HL-60/S4 treated with retinoic acid at 250 ng/mL for 4 days and 3 days (cell line): ENCODE data around the gene GDF2.

ENCODE experiments used
- in situ Hi-C: fragments of 300-500 bp; cut with MboI; formaldehyde crosslinking; loops from 2 replicates; pipeline ENCODE4 v1.7.0; 2022; ENCODE audit warnings: low sequenced_read_pairs

Gene GDF2

DNA sequence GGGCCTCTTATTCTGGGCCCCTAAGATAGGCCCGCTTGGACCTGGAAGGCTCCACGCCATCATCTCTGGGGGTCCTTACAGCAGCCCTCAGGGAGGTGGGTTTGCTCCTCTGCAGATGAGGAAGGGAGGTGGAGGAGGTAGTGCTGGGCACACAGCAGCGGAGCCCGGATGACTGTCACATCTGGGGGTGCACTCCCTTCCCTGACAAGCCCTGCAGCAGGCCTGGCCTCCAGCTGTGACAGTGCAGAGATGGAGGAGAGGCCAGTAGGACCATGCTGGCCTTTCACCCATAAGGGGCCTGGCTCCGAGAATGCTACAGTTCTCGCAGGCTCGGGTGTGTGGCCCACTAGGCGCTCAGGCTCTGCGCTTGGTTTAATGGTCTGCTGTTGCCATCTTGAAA is 9.2 kb downstream of the GDF2 start:
- in situ Hi-C loops: no loop called here

DNA sequence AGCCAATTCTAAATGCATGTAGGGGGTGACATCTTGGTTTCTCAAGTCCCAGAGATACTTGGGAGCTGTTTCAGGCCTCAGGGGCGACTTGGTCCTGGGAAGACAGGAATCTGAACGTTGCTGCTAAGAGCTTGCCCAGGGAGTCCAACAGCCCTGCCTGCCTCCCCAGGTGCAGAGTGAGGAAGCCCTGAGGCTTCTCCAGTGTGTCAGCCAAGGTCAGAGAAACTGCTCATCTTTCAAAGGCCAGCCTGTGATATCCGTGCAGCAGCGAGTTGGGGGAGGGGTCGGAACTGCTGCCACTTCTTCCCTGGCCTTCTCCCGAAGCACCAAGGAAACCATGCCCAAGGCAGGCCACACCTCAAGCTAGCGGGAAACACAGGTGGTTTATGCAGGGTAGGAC is 9.7 kb downstream of the GDF2 start:
- in situ Hi-C loops: no loop called here

- in situ Hi-C loops: no loop called here
Observed at GRCh38 chr10:47332371-47332770, 10.1 kb downstream of the GDF2 start.

- in situ Hi-C loops: no loop called here
Observed at GRCh38 chr10:47332946-47333345, 10.7 kb downstream of the GDF2 start.

DNA sequence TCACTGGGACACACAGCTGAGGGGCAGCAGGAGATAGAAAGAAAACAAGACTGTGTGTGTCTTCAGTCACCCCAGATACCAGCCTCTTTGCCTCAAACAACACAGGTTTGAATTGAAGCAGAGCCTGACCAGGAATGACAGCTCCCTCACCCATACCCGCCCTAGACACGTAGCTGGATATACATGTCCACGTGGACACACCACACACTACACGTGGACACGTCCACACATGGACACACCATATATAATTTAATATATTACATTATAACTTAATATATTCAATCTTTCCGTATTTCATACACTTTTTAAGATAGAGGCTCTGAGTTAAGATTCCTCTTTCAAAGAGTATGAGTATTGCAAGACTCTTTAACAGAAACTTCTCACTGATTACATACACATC is 11.3 kb downstream of the GDF2 start:
- in situ Hi-C loops: no loop called here

DNA sequence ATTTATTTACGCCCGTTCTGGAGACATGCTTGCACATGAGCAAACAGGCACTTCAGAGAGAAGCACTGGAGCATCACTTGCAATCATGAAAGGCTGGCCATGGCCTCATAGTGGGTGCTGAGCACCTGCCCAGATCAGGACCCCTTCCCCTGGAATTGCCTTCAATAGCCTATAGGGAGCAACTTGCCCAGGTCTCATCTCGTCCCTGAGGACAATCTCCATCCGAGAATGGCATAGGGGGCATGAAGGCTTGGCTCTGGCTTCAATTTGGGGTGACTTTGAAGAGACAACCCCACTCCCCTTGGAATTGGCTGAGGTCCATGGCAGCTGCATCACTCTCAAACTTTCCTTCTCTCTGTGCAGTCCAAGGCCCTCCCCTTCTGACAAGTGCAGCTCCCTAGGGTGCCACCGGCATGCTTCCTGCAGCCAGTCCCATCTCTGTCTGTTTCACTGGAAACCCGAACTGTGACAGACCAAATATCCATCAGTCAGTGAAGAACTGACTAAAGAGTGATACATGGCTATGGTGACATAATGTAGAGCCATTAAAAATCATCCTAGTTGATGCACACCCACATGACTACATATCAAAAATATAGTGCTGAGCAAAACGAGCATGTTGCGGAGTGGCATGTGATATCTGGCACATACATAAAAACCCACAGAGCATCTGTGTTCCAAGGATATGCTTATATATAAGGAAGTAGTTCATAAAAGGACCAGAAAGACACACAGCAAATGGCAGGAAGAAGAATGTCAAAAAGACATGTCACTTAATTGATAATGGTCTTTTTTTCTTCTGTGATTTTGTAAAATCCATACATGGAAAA is 12.4 kb downstream of the GDF2 start:
- in situ Hi-C loops: no loop called here

DNA sequence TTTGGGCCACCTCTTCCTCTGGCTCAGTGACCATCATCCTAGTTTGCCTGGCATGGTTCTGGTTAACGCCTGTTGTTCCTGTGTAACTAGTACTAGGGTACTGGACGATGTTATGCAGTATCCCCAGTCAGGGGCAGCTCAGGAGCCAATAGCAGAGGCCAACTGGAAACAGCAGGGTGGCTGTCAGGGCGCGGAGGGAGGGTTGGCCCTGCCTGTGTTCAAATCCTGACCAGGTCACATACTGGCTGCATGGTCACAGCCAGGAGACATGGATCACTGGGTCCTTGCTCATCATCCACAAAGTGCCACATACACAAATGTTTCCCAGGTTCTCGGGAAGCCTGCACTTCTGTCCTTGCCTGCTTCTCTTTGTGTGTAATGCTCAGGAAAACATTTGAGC is 13.7 kb downstream of the GDF2 start:
- in situ Hi-C loops: no loop called here

DNA sequence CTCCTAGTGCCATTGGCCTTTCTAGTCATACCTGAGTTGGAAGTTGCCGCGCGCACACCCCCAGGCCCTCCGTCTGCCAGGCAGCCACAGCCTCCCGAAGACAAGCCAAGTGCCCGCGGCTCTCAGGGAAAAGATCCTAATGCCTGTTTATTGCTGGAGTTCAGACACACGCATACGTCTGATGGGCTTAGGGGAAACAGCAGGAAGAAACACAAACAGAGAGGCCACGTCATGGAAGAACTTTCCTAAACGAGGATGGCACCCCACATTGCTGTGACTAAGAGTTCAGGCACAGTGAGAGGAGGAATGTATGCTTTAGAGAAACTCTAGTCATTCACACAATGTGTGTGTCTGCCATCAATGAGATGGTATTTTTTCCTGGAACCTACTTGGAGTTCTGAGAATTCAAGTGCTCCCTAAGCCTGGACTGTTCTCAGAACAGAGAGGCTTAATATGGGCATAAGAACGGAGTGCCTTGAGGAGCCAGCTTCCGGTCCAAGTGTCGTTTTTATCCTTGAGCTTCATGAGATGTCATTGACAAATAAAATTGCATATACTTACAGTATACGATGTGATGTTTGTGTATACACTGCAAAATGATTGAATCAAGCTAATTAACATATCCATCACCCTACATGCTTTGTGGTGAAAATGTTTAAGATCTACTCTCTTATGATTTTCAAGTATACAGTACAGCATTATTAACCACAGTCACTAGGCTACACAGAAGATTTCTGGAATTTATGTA is 14.3 kb downstream of the GDF2 start:
- in situ Hi-C loops: no loop called here

DNA sequence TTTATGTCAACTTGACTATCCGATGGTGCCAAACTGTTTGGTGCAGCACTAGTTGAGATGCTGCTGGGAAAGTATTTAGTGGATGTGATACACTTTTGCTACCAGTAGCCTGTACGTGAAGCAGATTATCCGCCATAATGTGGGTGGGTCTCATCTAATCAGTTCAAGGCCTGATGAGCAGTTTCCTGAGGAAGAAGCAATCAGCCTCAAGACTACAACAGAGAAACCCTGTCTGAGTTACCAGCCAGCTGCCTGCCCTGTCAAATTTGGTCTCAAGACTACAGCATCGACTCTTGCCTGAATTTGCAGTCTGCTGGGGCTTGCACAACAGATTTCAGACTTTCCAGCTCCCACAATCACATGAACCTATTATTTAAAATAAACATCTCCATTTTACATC is 15.1 kb downstream of the GDF2 start:
- in situ Hi-C loops: no loop called here

DNA sequence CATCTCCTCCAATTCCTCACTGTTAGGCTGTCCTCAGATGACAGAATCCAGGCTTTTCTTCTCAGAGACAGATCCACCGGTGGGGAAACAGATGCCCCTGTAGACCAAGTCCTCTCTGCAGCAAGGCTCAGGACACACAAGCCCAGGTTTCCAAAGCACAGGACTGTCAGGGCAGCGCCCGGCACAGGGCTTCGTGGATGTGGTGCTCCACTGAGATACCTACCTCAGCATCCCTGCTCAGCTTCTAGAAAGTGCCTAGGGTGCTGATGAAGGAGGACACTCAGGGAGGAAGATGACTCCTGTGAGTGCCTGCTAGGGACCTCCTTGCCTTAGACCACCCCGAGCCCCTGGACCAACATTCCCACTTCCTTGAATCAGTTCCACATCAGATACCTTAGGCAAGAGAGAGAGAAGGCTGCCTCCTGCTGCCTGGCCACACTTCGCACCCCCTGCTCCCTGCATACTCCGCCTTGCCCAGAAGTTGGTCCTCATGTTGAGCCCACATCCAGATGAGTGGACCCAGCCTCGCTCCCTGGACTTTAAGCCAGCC is 17.0 kb downstream of the GDF2 start:
- in situ Hi-C loops: no loop called here

DNA sequence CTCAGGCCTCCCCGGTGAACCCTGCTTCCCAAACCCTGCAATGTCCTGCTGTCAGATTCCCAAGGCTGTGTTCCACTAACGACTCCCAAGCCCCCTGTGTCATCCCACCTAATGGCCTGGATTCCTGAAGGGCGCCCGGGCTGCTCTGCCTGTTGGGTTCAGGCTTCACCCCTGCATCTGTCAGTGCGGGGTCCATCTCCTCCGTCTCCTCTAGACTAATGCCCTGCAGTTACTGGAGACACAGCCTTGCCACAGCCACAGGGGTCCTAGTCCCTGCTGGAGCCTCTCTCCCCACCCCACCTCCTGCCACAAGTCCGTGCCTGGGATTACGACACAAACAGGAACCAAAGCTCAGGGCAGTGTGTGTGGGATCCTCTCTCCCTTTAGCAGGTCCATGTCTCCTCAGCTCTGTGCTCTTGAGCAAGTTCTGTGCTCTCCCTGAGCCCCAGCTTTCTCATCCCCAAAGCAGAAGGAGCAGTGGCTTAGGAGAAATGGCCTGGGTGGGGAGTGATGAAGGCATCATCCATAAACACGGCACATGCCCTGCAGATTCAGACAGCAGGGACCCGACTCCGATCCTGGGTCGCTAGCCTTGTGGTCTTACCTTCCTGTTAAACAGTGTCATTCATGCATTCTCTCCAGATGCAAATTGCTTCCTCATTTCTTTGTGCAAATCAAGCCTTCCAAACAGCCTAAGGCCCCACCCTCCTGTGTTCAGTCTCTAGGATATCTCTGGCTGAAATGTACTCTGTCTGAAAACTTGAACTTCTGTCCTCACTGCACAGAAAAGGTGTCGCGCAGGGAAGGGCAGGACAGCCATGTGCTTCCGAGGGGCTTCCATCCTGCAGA is 17.7 kb downstream of the GDF2 start:
- in situ Hi-C loops: no loop called here

DNA sequence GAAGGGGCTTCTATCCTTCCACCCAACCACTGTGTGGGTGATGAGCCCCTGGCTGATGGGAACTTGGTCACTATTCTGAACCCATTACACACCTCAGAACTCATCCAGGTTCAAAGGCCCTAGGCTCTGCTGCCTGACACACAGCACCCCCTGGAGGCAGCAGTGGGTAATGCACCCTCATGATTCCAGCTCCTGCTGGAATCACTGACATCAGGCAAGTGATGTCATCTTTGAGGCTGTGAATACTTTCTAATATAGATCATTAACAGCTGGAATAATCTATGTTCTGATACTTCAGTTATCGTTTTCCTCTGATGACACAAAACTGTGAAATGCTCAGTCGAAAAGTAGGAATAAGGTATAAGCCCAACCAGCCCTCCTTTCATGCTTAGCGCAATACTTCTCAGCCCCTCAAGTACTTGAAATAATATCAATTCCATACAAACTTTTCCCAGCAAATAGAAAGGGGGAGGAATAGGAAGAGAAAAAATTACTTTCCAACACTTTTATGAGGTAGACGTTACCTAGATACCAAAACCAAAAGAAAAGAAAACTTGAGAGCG is 18.4 kb downstream of the GDF2 start:
- in situ Hi-C loops: no loop called here

DNA sequence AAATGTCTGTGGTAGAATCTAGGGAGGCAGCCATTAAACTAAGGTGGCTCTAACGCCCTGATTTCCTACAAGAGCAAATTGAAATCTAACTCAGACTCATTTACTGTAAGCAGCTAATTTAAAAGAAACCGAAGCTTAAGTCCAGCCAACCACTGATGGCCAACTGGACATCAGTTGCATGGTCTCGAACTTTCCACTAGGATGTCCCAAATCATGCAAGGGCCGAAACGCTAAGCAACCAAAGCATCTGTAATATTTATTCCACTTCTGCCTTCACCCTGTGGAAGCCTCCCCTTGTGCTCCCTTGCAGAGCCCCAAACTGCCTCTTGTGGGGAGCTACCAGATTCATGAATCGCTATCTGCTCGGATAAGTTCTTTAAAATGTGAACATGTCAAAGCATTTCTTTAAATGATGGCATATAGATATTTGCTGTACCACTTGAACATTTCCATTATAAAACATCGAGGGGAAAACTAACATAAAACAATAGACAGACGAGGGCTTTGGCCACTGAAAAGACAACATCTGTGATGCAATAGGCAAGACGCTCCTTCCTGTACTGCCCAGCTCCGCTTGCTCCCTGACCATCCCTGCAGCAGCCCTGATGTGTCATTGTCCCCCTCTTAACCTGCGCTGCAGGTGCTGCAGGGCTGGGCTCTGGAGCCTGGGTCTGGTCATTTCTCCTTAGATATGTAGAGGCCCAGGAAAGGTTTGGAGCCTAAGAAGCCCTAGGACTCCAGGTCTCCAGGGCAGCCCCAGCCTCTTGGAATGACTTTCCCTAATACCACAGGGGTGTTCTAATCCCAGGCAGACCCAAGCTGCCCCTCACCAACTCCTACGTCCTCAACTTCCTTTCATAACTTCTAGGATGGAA is 23.0 kb downstream of the GDF2 start:
- in situ Hi-C loops: no loop called here

GRCh38 chr10:47346581-47347302 is 24.5 kb downstream of the GDF2 start:
- in situ Hi-C loops: no loop called here

- in situ Hi-C loops: no loop called here
Observed at GRCh38 chr10:47347303-47347675, 25.0 kb downstream of the GDF2 start.

GRCh38 chr10:47348138-47348651 is 25.9 kb downstream of the GDF2 start, which contains the start of gene RBP3:
Gene RBP3, plus strand, starts transcription at chr10:47348363. Its CDS starts 122 bp downstream, at chr10:47348485.
- in situ Hi-C loops: no loop called here

DNA sequence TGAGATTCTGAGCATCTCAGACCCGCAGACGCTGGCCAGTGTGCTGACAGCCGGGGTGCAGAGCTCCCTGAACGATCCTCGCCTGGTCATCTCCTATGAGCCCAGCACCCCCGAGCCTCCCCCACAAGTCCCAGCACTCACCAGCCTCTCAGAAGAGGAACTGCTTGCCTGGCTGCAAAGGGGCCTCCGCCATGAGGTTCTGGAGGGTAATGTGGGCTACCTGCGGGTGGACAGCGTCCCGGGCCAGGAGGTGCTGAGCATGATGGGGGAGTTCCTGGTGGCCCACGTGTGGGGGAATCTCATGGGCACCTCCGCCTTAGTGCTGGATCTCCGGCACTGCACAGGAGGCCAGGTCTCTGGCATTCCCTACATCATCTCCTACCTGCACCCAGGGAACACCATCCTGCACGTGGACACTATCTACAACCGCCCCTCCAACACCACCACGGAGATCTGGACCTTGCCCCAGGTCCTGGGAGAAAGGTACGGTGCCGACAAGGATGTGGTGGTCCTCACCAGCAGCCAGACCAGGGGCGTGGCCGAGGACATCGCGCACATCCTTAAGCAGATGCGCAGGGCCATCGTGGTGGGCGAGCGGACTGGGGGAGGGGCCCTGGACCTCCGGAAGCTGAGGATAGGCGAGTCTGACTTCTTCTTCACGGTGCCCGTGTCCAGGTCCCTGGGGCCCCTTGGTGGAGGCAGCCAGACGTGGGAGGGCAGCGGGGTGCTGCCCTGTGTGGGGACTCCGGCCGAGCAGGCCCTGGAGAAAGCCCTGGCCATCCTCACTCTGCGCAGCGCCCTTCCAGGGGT is 26.6 kb downstream of the GDF2 start:
- in situ Hi-C loops: no loop called here

DNA sequence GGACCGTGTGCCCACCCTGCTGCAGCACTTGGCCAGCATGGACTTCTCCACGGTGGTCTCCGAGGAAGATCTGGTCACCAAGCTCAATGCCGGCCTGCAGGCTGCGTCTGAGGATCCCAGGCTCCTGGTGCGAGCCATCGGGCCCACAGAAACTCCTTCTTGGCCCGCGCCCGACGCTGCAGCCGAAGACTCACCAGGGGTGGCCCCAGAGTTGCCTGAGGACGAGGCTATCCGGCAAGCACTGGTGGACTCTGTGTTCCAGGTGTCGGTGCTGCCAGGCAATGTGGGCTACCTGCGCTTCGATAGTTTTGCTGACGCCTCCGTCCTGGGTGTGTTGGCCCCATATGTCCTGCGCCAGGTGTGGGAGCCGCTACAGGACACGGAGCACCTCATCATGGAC is 27.3 kb downstream of the GDF2 start:
- in situ Hi-C loops: no loop called here
